GM12878 (cell line): Measurements from ENCODE around the gene MBD5. TPM values are rescaled to one million over a fixed set of nuclear protein-coding genes. Genes with fewer than 3 reads are reported as not detected.

Experiments used
- ATAC-seq: fragments of 200-7000 bp; cut with Tn5 transposase; 3 replicates; pipeline ENCODE4 v1.9.1; 2020; ENCODE audit warnings: mild to moderate bottlenecking, moderate library complexity
- BruUV-seq: library from RNA; stranded (reverse); fragments of 400-500 nt; replicated peaks from 2 replicates; lab custom pipeline; 2021; lab: Mats Ljungman, UMichigan
- CTCF ChIA-PET: fragments of 300-600 bp; sonication (Branson Sonifier 250); formaldehyde crosslinking; extraction: SDS; loops from one replicate; lab custom pipeline; 2021; ENCODE audit warnings: inconsistent platforms; lab: Yijun Ruan, JAX
- POLR2A ChIA-PET: fragments of 350-600 bp; formaldehyde crosslinking; extraction: SDS; loops from one replicate; lab custom pipeline; 2021; ENCODE audit warnings: inconsistent platforms; lab: Charles Lee
- RAD21 ChIA-PET: fragments of 300-600 bp; sonication (Branson Sonifier 250); formaldehyde crosslinking; loops from one replicate; lab custom pipeline; 2023; ENCODE audit warnings: antibody characterized with exemption; ENCODE audit not compliant: unreplicated experiment; lab: Charles Lee
- SMC1A ChIA-PET: fragments of 300-600 bp; sonication (Branson Sonifier 250); formaldehyde crosslinking; loops from one replicate; lab custom pipeline; 2023; ENCODE audit not compliant: unreplicated experiment, uncharacterized antibody; lab: Charles Lee
- DNase-seq: peaks from one replicate; pipeline ENCODE4 v3.0.0-alpha.2; 2011; ENCODE audit warnings: low read depth, low spot score
- FAIRE-seq: peaks from 3 replicates; lab custom pipeline; 2011; peaks lifted over from hg19 to GRCh38; lab: Jason Lieb, UNC
- H2AFZ ChIP-seq: 2 replicates; pipeline ENCODE4 v1.6.0; 2011; ENCODE audit warnings: low read depth, low read length, control low read depth; ENCODE audit not compliant: control insufficient read depth
- H3K27ac ChIP-seq: 2 replicates; pipeline ENCODE4 v1.5.1; 2011; ENCODE audit warnings: control low read depth; ENCODE audit not compliant: control insufficient read depth, insufficient read depth
- H3K27me3 ChIP-seq, 2 experiments: replicated peaks in 1 of 2; 2 replicates each; pipeline versions ENCODE4 v1.6.0 to v1.6.1; 2011; ENCODE audit warnings: low read length in 1 of 2; ENCODE audit not compliant: control insufficient read depth in 2 of 2, insufficient read depth in 2 of 2
- H3K36me3 ChIP-seq, 2 experiments: 2 replicates each; pipeline ENCODE4 v1.5.1; 2011; ENCODE audit warnings: low read length in 1 of 2; ENCODE audit not compliant: control insufficient read depth in 2 of 2, insufficient read depth in 2 of 2
- H3K4me1 ChIP-seq: 2 replicates; pipeline ENCODE4 v1.6.1; 2011; ENCODE audit warnings: mild to moderate bottlenecking, low read length, moderate library complexity, mixed read lengths; ENCODE audit not compliant: control insufficient read depth, insufficient read depth
- H3K4me2 ChIP-seq: 2 replicates; pipeline ENCODE4 v1.6.0; 2011; ENCODE audit warnings: control low read depth; ENCODE audit not compliant: control insufficient read depth, insufficient read depth
- H3K4me3 ChIP-seq: fragments of 200-600 bp; sonication (generic); 2 replicates; pipeline ENCODE4 v1.5.1; 2016
- H3K79me2 ChIP-seq: 2 replicates; pipeline ENCODE4 v1.6.0; 2011; ENCODE audit warnings: low read length; ENCODE audit not compliant: control insufficient read depth, insufficient read depth
- H3K9ac ChIP-seq: 2 replicates; pipeline ENCODE4 v1.8.0; 2011; ENCODE audit warnings: low read length, control low read depth, mixed read lengths; ENCODE audit not compliant: control insufficient read depth, insufficient read depth
- H3K9me3 ChIP-seq: replicated peaks from 3 replicates; pipeline ENCODE4 v1.5.1; 2011; ENCODE audit warnings: mild to moderate bottlenecking, low read length; ENCODE audit not compliant: control insufficient read depth, insufficient read depth
- H4K20me1 ChIP-seq: 2 replicates; pipeline ENCODE4 v1.6.0; 2011; ENCODE audit not compliant: control insufficient read depth, insufficient read depth
- ATF7 ChIP-seq: fragments of 450-650 bp; IDR thresholded peaks from 2 replicates; pipeline ENCODE4 v1.6.1; 2016; ENCODE audit warnings: low read depth, mild to moderate bottlenecking
- BMI1 ChIP-seq: fragments of 450-650 bp; IDR thresholded peaks from 2 replicates; pipeline ENCODE4 v1.6.1; 2016; ENCODE audit warnings: mild to moderate bottlenecking, moderate library complexity, borderline replicate concordance
- CHD4 ChIP-seq: fragments of 200-600 bp; sonication (generic); IDR thresholded peaks from 2 replicates; pipeline ENCODE4 v1.6.1; 2016; ENCODE audit warnings: mild to moderate bottlenecking
- EGR1 ChIP-seq, 2 experiments: IDR thresholded peaks; 1 replicate in 1 of 2; 2 replicates in 1 of 2; pipeline ENCODE4 v1.6.1; 2011 to 2012; ENCODE audit warnings: low read depth in 2 of 2, low read length in 2 of 2, borderline replicate concordance in 1 of 2, mild to moderate bottlenecking in 1 of 2, moderate library complexity in 1 of 2
- KDM1A ChIP-seq: fragments of 200-600 bp; sonication (generic); IDR thresholded peaks from 2 replicates; pipeline ENCODE4 v1.6.1; 2016; ENCODE audit warnings: borderline replicate concordance
- MTA3 ChIP-seq: IDR thresholded peaks from 2 replicates; pipeline ENCODE4 v1.6.1; 2012; ENCODE audit warnings: low read length, inconsistent platforms, borderline replicate concordance
- NFYB ChIP-seq: IDR thresholded peaks from 2 replicates; pipeline ENCODE4 v1.6.1; 2011; ENCODE audit warnings: low read depth, mild to moderate bottlenecking, low read length, improper control_type of control experiment, moderate library complexity; ENCODE audit not compliant: insufficient read depth
- NR2C2 ChIP-seq: IDR thresholded peaks from 2 replicates; pipeline ENCODE4 v1.6.1; 2011; ENCODE audit warnings: borderline replicate concordance, low read depth; ENCODE audit not compliant: control insufficient read depth, insufficient read length
- PAX5 ChIP-seq: IDR thresholded peaks from 2 replicates; pipeline ENCODE4 v1.6.1; 2011; ENCODE audit warnings: low read depth, low read length, borderline replicate concordance
- RB1 ChIP-seq: fragments of 450-650 bp; formaldehyde crosslinking; IDR thresholded peaks from 2 replicates; pipeline ENCODE4 v1.6.1; 2017; ENCODE audit warnings: mild to moderate bottlenecking, borderline replicate concordance
- RCOR1 ChIP-seq: conservative IDR thresholded peaks from 2 replicates; pipeline ENCODE4 v1.6.1; 2012; ENCODE audit warnings: low read depth, low read length, improper control_type of control experiment
- SMC3 ChIP-seq: IDR thresholded peaks from 2 replicates; pipeline ENCODE4 v1.6.1; 2011; ENCODE audit warnings: low read length, improper control_type of control experiment, borderline replicate concordance
- SP1 ChIP-seq: IDR thresholded peaks from one replicate; pipeline ENCODE4 v1.6.1; 2011; ENCODE audit warnings: low read depth, low read length
- TCF12 ChIP-seq: IDR thresholded peaks from 2 replicates; pipeline ENCODE4 v1.6.1; 2011; ENCODE audit warnings: low read depth, mild to moderate bottlenecking, low read length
- WRNIP1 ChIP-seq: IDR thresholded peaks from 2 replicates; pipeline ENCODE4 v1.6.1; 2011; ENCODE audit warnings: low read depth, low read length, improper control_type of control experiment, borderline replicate concordance
- ZNF24 ChIP-seq: fragments of 450-650 bp; IDR thresholded peaks from 2 replicates; pipeline ENCODE4 v1.6.1; 2017; ENCODE audit warnings: antibody characterized with exemption, mild to moderate bottlenecking
- WGBS: methylation state at CpG from one replicate; pipeline ENCODE4 v1.1.6; 2016; ENCODE audit warnings: low lambda C conversion rate; ENCODE audit not compliant: insufficient replicate concordance, insufficient coverage; ENCODE audit errors: missing lambda C conversion rate; 5-methylcytosine and 5-hydroxymethylcytosine counted together
- in situ Hi-C: fragments of 300-500 bp; cut with MboI; formaldehyde crosslinking; loops from 9 replicates; pipeline ENCODE4 v1.14.3; 2018; ENCODE audit warnings: mixed read lengths
- intact Hi-C: fragments of 100-400 bp; cut with micrococcal nuclease; formaldehyde crosslinking; loops from one replicate; pipeline ENCODE4 v1.14.2; 2022; ENCODE audit not compliant: unreplicated experiment
- polyA plus RNA-seq, 11 experiments: library from polyadenylated mRNA; depleted of rRNA in 4 of 11; unstranded in 6 of 11; stranded (reverse) in 5 of 11; fragments of >200 nt; fragmentation: Nextera tagmentation in 4 of 11; fragmentation: Illumina TruSeq in 1 of 11; extraction: Ambion mirVana in 4 of 11; extraction: Trizol in 1 of 11; gene quantifications; 1 replicate in 1 of 11; 2 replicates in 10 of 11; pipeline versions ENCODE4 v1.2.1 to v1.2.3, GENCODE V29; 2011 to 2016; ENCODE audit warnings: inconsistent platforms in 2 of 11, missing spikeins in 2 of 11, low read depth in 1 of 11
- total RNA-seq, 4 experiments: library from RNA; depleted of rRNA in 3 of 4; stranded (reverse); fragments of >200 nt in 3 of 4; fragmentation: Illumina TruSeq in 1 of 4; extraction: Trizol in 1 of 4; gene quantifications; 2 replicates each; pipeline versions ENCODE4 v1.2.1 to v1.2.3, GENCODE V29; 2013 to 2021
- TF ChIP-seq, protein P1 (sequence below): fragments of 450-650 bp; IDR thresholded peaks from 2 replicates; pipeline ENCODE4 v1.6.1; 2017; ENCODE audit warnings: antibody characterized with exemption, mild to moderate bottlenecking, moderate library complexity
- TF ChIP-seq, protein P2 (sequence below): fragments of 450-650 bp; IDR thresholded peaks from 2 replicates; pipeline ENCODE4 v1.6.1; 2018; ENCODE audit warnings: borderline replicate concordance, mild to moderate bottlenecking; ENCODE audit not compliant: partially characterized antibody
- TF ChIP-seq, protein P3 (sequence below): fragments of 450-650 bp; IDR thresholded peaks from 2 replicates; pipeline ENCODE4 v1.6.1; 2017; ENCODE audit warnings: mild to moderate bottlenecking, low read depth, inconsistent platforms; ENCODE audit not compliant: poor library complexity, severe bottlenecking

Gene MBD5
- total and polyA plus RNA-seq, 10 of the 15 experiments (the other 5 are each of a cell fraction or from before 2014, with no cell fraction given): 7.4 to 58.0 (median 21.2) TPM

DNA sequence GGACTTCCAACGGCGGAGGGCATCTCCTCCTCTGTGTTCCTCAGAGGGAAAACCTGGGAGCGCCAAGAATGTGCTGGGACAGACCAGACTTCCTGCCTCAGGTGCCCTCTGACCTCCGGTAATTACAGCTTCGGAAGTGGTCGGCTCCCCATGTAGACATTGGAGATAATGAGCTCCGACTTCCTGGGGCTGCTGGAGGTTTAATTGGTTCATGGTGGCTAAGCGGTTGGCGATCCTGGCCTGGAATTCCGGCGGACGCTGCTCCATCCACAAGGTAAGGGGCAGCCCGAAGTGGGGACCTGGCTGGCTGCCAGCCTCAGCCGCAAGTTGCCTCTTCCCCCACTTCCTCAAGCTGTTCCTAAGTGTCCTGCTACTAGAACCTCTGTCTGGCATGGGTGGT, 540.5 kb downstream of the MBD5 start:
- Histone ChIP-seq H3K27ac (no peak overlapping the region), H3K4me3 (no peak overlapping the region), H4K20me1 (no peaks in the 10 kb centered on the region), H3K4me1 (no peaks in the 10 kb centered on the region), H3K79me2 (no peaks in the 10 kb centered on the region), H3K9ac (no peak overlapping the region), H2AFZ (no peak overlapping the region), H3K9me3 (no peaks in the 10 kb centered on the region; the same call in 1 of the 3 replicates), H3K4me2 (no peak overlapping the region), H3K27me3 (no peaks in the 10 kb centered on the region), H3K36me3 (no peaks in the 10 kb centered on the region)
- intact Hi-C loops (no loop called here), in situ Hi-C loops (no loop called here)
- POLR2A ChIA-PET: no interaction called here
- no TSS peak for BruUV-seq
- FAIRE-seq (no peak), ATAC-seq (no peak), DNase-seq (no peak)
- TF ChIP-seq, protein P1, sequence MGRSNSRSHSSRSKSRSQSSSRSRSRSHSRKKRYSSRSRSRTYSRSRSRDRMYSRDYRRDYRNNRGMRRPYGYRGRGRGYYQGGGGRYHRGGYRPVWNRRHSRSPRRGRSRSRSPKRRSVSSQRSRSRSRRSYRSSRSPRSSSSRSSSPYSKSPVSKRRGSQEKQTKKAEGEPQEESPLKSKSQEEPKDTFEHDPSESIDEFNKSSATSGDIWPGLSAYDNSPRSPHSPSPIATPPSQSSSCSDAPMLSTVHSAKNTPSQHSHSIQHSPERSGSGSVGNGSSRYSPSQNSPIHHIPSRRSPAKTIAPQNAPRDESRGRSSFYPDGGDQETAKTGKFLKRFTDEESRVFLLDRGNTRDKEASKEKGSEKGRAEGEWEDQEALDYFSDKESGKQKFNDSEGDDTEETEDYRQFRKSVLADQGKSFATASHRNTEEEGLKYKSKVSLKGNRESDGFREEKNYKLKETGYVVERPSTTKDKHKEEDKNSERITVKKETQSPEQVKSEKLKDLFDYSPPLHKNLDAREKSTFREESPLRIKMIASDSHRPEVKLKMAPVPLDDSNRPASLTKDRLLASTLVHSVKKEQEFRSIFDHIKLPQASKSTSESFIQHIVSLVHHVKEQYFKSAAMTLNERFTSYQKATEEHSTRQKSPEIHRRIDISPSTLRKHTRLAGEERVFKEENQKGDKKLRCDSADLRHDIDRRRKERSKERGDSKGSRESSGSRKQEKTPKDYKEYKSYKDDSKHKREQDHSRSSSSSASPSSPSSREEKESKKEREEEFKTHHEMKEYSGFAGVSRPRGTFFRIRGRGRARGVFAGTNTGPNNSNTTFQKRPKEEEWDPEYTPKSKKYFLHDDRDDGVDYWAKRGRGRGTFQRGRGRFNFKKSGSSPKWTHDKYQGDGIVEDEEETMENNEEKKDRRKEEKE: no peak
- TF ChIP-seq EGR1 (IDR thresholded peaks at IDR 0.05; ENCODE audit: borderline replicate concordance in 1 of 2, low read depth in 2 of 2, low read length in 2 of 2) (no peak), ATF7 (no peak), PAX5 (no peak), NFYB (no peak), MTA3 (no peak), BMI1 (no peak), ZNF24 (no peak), SP1 (no peak), KDM1A (no peak), CHD4 (no peak), TCF12 (no peak), SMC3 (no peak), RB1 (no peak), RCOR1 (no peak), WRNIP1 (no peak), NR2C2 (no peak)
- TF ChIP-seq, protein P2, sequence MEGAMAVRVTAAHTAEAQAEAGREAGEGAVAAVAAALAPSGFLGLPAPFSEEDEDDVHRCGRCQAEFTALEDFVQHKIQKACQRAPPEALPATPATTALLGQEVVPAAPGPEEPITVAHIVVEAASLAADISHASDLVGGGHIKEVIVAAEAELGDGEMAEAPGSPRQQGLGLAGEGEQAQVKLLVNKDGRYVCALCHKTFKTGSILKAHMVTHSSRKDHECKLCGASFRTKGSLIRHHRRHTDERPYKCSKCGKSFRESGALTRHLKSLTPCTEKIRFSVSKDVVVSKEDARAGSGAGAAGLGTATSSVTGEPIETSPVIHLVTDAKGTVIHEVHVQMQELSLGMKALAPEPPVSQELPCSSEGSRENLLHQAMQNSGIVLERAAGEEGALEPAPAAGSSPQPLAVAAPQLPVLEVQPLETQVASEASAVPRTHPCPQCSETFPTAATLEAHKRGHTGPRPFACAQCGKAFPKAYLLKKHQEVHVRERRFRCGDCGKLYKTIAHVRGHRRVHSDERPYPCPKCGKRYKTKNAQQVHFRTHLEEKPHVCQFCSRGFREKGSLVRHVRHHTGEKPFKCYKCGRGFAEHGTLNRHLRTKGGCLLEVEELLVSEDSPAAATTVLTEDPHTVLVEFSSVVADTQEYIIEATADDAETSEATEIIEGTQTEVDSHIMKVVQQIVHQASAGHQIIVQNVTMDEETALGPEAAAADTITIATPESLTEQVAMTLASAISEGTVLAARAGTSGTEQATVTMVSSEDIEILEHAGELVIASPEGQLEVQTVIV: no peak
- TF ChIP-seq, protein P3, sequence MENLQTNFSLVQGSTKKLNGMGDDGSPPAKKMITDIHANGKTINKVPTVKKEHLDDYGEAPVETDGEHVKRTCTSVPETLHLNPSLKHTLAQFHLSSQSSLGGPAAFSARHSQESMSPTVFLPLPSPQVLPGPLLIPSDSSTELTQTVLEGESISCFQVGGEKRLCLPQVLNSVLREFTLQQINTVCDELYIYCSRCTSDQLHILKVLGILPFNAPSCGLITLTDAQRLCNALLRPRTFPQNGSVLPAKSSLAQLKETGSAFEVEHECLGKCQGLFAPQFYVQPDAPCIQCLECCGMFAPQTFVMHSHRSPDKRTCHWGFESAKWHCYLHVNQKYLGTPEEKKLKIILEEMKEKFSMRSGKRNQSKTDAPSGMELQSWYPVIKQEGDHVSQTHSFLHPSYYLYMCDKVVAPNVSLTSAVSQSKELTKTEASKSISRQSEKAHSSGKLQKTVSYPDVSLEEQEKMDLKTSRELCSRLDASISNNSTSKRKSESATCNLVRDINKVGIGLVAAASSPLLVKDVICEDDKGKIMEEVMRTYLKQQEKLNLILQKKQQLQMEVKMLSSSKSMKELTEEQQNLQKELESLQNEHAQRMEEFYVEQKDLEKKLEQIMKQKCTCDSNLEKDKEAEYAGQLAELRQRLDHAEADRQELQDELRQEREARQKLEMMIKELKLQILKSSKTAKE: no peak
- CTCF ChIA-PET: interaction anchor here (1.1 to 1.3 kb wide), 2 partner anchors 9 to 429 kb away, joined by 3 to 5 read pairs; no protein-coding TSS in a partner anchor
- SMC1A ChIA-PET: interaction anchor here (0.8 kb wide), 1 partner anchor 572 kb away, joined by 3 read pairs; no protein-coding TSS in a partner anchor
- 67% methylated on average over 14 of the region's 14 CpGs for WGBS
- RAD21 ChIA-PET: no interaction called here
